CD4-positive, alpha-beta T cell (primary cell): ENCODE measurements around the gene PRKG1. TPM values are rescaled to one million over a fixed set of nuclear protein-coding genes. Genes with fewer than 3 reads are reported as not detected.

Experiments
- ATAC-seq: fragments of 200-7000 bp; cut with Tn5 transposase; one replicate; pipeline ENCODE4 v1.10.0; 2022; ENCODE audit warnings: mild to moderate bottlenecking; ENCODE audit not compliant: poor library complexity
- CTCF ChIA-PET: fragments of 350-600 bp; sonication (Branson Sonifier 250); formaldehyde crosslinking; loops from one replicate; lab custom pipeline; 2021; ENCODE audit warnings: antibody characterized with exemption, inconsistent platforms; lab: Charles Lee
- POLR2A ChIA-PET: fragments of 350-600 bp; sonication (Branson Sonifier 250); formaldehyde crosslinking; loops from one replicate; lab custom pipeline; 2021; ENCODE audit warnings: antibody characterized with exemption, inconsistent platforms; lab: Charles Lee
- DNase-seq, 14 experiments: peaks; one replicate each; pipeline ENCODE4 v3.0.0-alpha.2; 2013 to 2020; ENCODE audit warnings: mixed read lengths in 2 of 14
- H3K27ac ChIP-seq, 2 donors: one replicate each; pipeline versions ENCODE4 v1.5.1 to v1.7.0; 2013; ENCODE audit warnings: low read length in 2 of 2, low read depth in 1 of 2, mild to moderate bottlenecking in 1 of 2
- H3K27me3 ChIP-seq, 2 experiments: 1 replicate in 1 of 2; 2 replicates in 1 of 2; pipeline versions ENCODE4 v1.6.1 to v1.7.0; 2013; ENCODE audit warnings: low read length in 2 of 2, control low read depth in 1 of 2, mild to moderate bottlenecking in 1 of 2, moderate library complexity in 1 of 2; ENCODE audit not compliant: insufficient read depth in 2 of 2, control insufficient read depth in 1 of 2
- H3K36me3 ChIP-seq: one replicate; pipeline ENCODE4 v1.6.1; 2013; ENCODE audit warnings: low read length, control low read depth; ENCODE audit not compliant: insufficient read depth
- H3K4me1 ChIP-seq: one replicate; pipeline ENCODE4 v1.6.1; 2013; ENCODE audit warnings: low read length, control low read depth; ENCODE audit not compliant: insufficient read depth
- H3K4me3 ChIP-seq: one replicate; pipeline ENCODE4 v1.5.1; 2013; ENCODE audit warnings: mild to moderate bottlenecking, low read length, moderate library complexity
- H3K9me3 ChIP-seq, 2 experiments: 1 replicate in 1 of 2; 2 replicates in 1 of 2; pipeline versions ENCODE4 v1.6.1 to v1.7.0; 2013; ENCODE audit warnings: low read length in 2 of 2, mild to moderate bottlenecking in 2 of 2, control low read depth in 1 of 2, moderate library complexity in 1 of 2; ENCODE audit not compliant: control insufficient read depth in 1 of 2, insufficient read depth in 1 of 2
- H3K27ac Mint-ChIP-seq: one replicate; pipeline ENCODE4 v1.8.0; 2020; ENCODE audit warnings: mixed read lengths
- H3K27me3 Mint-ChIP-seq: one replicate; pipeline ENCODE4 v1.8.0; 2021; ENCODE audit warnings: mixed read lengths
- H3K36me3 Mint-ChIP-seq: one replicate; pipeline ENCODE4 v1.8.0; 2021; ENCODE audit warnings: low read depth, mixed read lengths
- H3K4me1 Mint-ChIP-seq: one replicate; pipeline ENCODE4 v1.8.0; 2021; ENCODE audit warnings: low read depth, mixed read lengths
- H3K4me3 Mint-ChIP-seq: one replicate; pipeline ENCODE4 v1.8.0; 2020; ENCODE audit warnings: mild to moderate bottlenecking, mixed read lengths
- H3K9me3 Mint-ChIP-seq: one replicate; pipeline ENCODE4 v1.8.0; 2020; ENCODE audit warnings: mixed read lengths
- intact Hi-C, 2 experiments: fragments of 100-400 bp; cut with DNase I in 1 of 2; cut with micrococcal nuclease in 1 of 2; formaldehyde crosslinking; loops; one replicate each; pipeline versions ENCODE4 v1.15.1 to v1.9.0; 2023 to 2025; cut with DNase I, micrococcal nuclease
- total RNA-seq, 174 experiments: library from RNA in 2 of 174; stranded (reverse) in 2 of 174; gene quantifications; one replicate each; pipeline ENCODE4 v1.2.3 and lab custom pipeline; 2021 to 2026
- TF ChIP-seq, protein P1 (sequence below): fragments of 200-600 bp; IDR thresholded peaks from one replicate; pipeline ENCODE4 v1.8.0; 2022; ENCODE audit warnings: antibody characterized with exemption, mild to moderate bottlenecking

Gene PRKG1
- total RNA-seq, 2 experiments from 2014 or later: 0.31 TPM; not detected in 1

- H3K9me3 ChIP-seq: no peaks in the 10 kb centered on the region
- no peaks in the 10 kb centered on the region for H3K4me1 ChIP-seq
- no peaks in the 10 kb centered on the region for H3K9me3 Mint-ChIP-seq
- TF ChIP-seq, protein P1, sequence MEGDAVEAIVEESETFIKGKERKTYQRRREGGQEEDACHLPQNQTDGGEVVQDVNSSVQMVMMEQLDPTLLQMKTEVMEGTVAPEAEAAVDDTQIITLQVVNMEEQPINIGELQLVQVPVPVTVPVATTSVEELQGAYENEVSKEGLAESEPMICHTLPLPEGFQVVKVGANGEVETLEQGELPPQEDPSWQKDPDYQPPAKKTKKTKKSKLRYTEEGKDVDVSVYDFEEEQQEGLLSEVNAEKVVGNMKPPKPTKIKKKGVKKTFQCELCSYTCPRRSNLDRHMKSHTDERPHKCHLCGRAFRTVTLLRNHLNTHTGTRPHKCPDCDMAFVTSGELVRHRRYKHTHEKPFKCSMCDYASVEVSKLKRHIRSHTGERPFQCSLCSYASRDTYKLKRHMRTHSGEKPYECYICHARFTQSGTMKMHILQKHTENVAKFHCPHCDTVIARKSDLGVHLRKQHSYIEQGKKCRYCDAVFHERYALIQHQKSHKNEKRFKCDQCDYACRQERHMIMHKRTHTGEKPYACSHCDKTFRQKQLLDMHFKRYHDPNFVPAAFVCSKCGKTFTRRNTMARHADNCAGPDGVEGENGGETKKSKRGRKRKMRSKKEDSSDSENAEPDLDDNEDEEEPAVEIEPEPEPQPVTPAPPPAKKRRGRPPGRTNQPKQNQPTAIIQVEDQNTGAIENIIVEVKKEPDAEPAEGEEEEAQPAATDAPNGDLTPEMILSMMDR: no peak
- H3K27me3 Mint-ChIP-seq: peaks cover 6% of the 10 kb centered on the region
- H3K36me3 Mint-ChIP-seq: no peaks in the 10 kb centered on the region
- ChIA-PET POLR2A (no interaction called here), CTCF (interaction anchor here (0.6 kb wide), 1 partner anchor 8 kb away, joined by 3 read pairs; no protein-coding TSS in a partner anchor)
- no peaks in the 10 kb centered on the region for H3K27me3 ChIP-seq
- no peaks in the 10 kb centered on the region for H3K4me1 Mint-ChIP-seq
- DNase-seq (no peak), ATAC-seq (no peak)
- no peak overlapping the region for H3K4me3 ChIP-seq
- no peak overlapping the region for H3K27ac Mint-ChIP-seq
- intact Hi-C loops: no loop called here
- no peak overlapping the region for H3K4me3 Mint-ChIP-seq
- no peak overlapping the region for H3K27ac ChIP-seq
- H3K36me3 ChIP-seq: no peaks in the 10 kb centered on the region
Measured at GRCh38 chr10:51654918-51655317, 580.6 kb downstream of the PRKG1 start.

DNA sequence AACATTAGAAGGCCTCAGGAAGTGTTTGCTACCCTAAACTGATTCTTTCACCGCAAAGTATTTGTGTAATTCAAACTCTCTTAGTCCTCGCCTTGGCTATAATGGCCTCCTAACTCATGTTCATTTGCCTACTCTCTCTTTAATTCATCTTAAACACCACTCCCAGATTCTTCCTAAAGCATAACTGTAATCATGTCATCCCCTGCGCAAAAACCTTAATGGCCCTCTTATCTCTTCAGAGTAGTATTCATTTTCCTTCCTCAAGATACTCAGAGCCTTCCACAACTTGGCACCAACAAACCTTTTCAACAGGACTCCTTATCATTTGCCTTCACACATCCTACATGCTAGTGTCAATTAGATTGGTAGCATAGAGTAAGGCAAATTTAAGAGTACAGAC lies 582.2 kb downstream of the PRKG1 start:
- H3K4me1 Mint-ChIP-seq: no peaks in the 10 kb centered on the region
- no peak overlapping the region for H3K27ac Mint-ChIP-seq
- Histone ChIP-seq H3K36me3 (no peaks in the 10 kb centered on the region), H3K4me3 (no peak overlapping the region), H3K27me3 (no peaks in the 10 kb centered on the region), H3K9me3 (no peaks in the 10 kb centered on the region), H3K4me1 (no peaks in the 10 kb centered on the region), H3K27ac (no peak overlapping the region)
- CTCF ChIA-PET: no interaction called here
- ATAC-seq (no peak), DNase-seq (no peak)
- peaks cover 6% of the 10 kb centered on the region for H3K27me3 Mint-ChIP-seq
- TF ChIP-seq, protein P1: no peak
- H3K9me3 Mint-ChIP-seq: no peaks in the 10 kb centered on the region
- intact Hi-C loops: no loop called here
- POLR2A ChIA-PET: no interaction called here
- no peak overlapping the region for H3K4me3 Mint-ChIP-seq
- no peaks in the 10 kb centered on the region for H3K36me3 Mint-ChIP-seq

GRCh38 chr10:51658000-51658399 lies 583.7 kb downstream of the PRKG1 start:
- DNase-seq (no peak), ATAC-seq (no peak)
- Histone ChIP-seq H3K9me3 (no peaks in the 10 kb centered on the region), H3K4me3 (no peak overlapping the region), H3K27me3 (no peaks in the 10 kb centered on the region), H3K27ac (no peak overlapping the region), H3K4me1 (no peaks in the 10 kb centered on the region), H3K36me3 (no peaks in the 10 kb centered on the region)
- Mint-ChIP-seq H3K9me3 (no peaks in the 10 kb centered on the region), H3K36me3 (no peaks in the 10 kb centered on the region), H3K4me1 (no peaks in the 10 kb centered on the region), H3K27ac (no peak overlapping the region), H3K4me3 (no peak overlapping the region), H3K27me3 (peaks cover 6% of the 10 kb centered on the region)
- TF ChIP-seq, protein P1: no peak
- intact Hi-C loops: no loop called here
- ChIA-PET CTCF (no interaction called here), POLR2A (no interaction called here)
